ENCODE results near the gene PRKAR1B.

GRCh38 chr7:578386-578785 lies 148.7 kb downstream of the PRKAR1B start:
- TF ChIP-seq CTCF (IDR thresholded peaks at IDR 0.05 in 4 of 5, conservative IDR thresholded peaks at IDR 0.05 in 1 of 5), result no peak
- TF ChIP-seq POLR2A (IDR thresholded peaks at IDR 0.05), result no peak

Measured in gastrocnemius medialis (tissue), 4 donors.